Measurements from ENCODE around the gene CDH24. TPM values are rescaled to one million over a fixed set of nuclear protein-coding genes. Genes with fewer than 3 reads are reported as not detected.
A peak's percentile ranks its signal among the peaks of the same experiment; 100 is the strongest.

Gene CDH24
- total RNA-seq, 4 donors from 2014 or later: 0.36 to 1.7 (median 0.58) TPM

DNA sequence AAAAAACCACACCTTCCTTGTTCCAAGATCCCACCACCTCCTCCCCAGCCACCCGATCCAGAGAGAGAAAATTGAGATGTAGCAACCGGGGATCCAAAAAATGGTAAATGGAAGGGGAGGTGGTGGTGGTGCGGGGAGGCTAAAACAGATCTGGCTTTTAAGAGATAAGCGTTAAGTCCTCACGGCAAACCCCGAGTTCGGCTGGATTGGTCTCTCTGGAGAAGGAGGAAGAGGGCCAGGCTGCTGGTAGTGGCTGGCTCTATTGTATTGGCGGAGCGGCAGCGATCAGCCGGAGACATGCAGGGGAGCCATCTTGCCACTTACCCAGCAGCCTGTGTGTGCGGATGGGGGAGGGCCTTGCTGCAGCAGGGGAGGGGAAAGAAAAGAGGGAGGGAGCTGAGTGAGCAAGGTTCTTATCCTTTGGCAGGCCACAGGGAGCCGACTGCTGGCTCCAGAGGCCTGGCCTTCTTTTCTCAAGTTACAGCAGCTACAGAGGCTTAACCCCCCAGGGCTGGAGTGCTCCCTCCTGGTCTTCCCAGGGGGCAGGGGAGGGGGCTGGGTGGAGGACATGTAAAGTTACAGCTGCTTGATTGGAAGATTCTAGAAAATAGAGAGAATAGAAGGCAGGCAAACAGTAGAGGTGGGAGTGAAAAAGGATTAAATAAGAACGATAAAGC lies 14.1 kb upstream of the CDH24 start:
- Histone ChIP-seq H3K27ac (peak overlapping the region; percentile 88 to 95 (median 90)), H3K4me1 (peaks cover 25 to 32% of the 10 kb centered on the region in 2 donors), H3K4me3 (peak overlapping the region; percentile 68 to 81 (median 74)), H3K36me3 (peaks cover 0 to 62% of the 10 kb centered on the region in 2 donors), H3K9me3 (no peaks in the 10 kb centered on the region), H3K27me3 (no peaks in the 10 kb centered on the region)
- DNase-seq (peak; percentile 84 to 90), ATAC-seq (peak; percentile 92 to 93)
- intact Hi-C loops (cut with DNase I; ENCODE audit: low total_unique reads): loop anchor here (2.0 to 5.0 kb wide), 2 partner anchors 23 to 116 kb away; partner anchors contain the start of genes ACIN1 and C14orf119
- in situ Hi-C loops (cut with MboI; ENCODE audit: low sequenced_read_pairs in 4 of 4): no loop called here
- TF ChIP-seq POLR2A (IDR thresholded peaks at IDR 0.05) (peak; percentile 63 to 67), CTCF (IDR thresholded peaks at IDR 0.05 in 4 of 5, conservative IDR thresholded peaks at IDR 0.05 in 1 of 5) (no peak)

GRCh38 chr14:23070262-23071129 lies 13.2 kb upstream of the CDH24 start:
- DNase-seq (no peak), ATAC-seq (no peak)
- Histone ChIP-seq H3K36me3 (peaks cover 0 to 62% of the 10 kb centered on the region in 2 donors), H3K4me3 (peak overlapping the region; percentile 68 to 81 (median 74)), H3K27ac (peak overlapping the region; percentile 88 to 95 (median 90)), H3K9me3 (no peaks in the 10 kb centered on the region), H3K4me1 (peaks cover 25 to 32% of the 10 kb centered on the region in 2 donors), H3K27me3 (no peaks in the 10 kb centered on the region)
- intact Hi-C loops (cut with DNase I; ENCODE audit: low total_unique reads) (loop anchor here (2.0 to 5.0 kb wide), 2 partner anchors 24 to 117 kb away; partner anchors contain the start of genes ACIN1 and C14orf119), in situ Hi-C loops (cut with MboI; ENCODE audit: low sequenced_read_pairs in 4 of 4) (no loop called here)
- TF ChIP-seq POLR2A (IDR thresholded peaks at IDR 0.05) (no peak), CTCF (IDR thresholded peaks at IDR 0.05 in 4 of 5, conservative IDR thresholded peaks at IDR 0.05 in 1 of 5) (no peak)

DNA sequence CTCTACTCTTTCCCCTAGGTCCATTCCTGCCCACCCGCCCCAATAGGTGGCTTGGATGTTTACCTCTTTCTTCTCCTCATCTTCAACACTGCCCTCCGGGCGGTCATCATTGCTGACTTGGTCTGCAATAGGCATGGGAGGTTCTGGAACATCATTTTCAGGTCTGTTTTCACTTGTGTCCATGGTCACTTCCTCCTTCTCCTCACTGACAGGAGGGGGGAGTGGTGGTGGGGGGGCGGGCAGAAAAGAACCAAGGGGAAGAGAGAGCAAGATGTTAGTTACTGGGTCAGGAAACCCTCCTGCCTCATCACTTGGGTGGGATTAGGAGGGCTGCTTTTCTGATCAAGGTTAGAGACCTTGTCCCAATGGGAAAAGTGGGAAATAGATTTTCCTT lies 12.1 kb upstream of the CDH24 start:
- DNase-seq: no peak
- in situ Hi-C loops (cut with MboI; ENCODE audit: low sequenced_read_pairs in 4 of 4) (no loop called here), intact Hi-C loops (cut with DNase I; ENCODE audit: low total_unique reads) (no loop called here)
- Histone ChIP-seq H3K9me3 (no peaks in the 10 kb centered on the region), H3K4me3 (no peak overlapping the region), H3K4me1 (peaks cover 25 to 32% of the 10 kb centered on the region in 2 donors), H3K27me3 (no peaks in the 10 kb centered on the region), H3K36me3 (peaks cover 0 to 62% of the 10 kb centered on the region in 2 donors), H3K27ac (peak overlapping the region; percentile 45 to 95 (median 89))
- no peak for ATAC-seq
- no peak for TF ChIP-seq POLR2A (IDR thresholded peaks at IDR 0.05)
- TF ChIP-seq CTCF (IDR thresholded peaks at IDR 0.05 in 4 of 5, conservative IDR thresholded peaks at IDR 0.05 in 1 of 5): no peak

GRCh38 chr14:23068789-23069412 lies 11.6 kb upstream of the CDH24 start:
- H3K36me3 ChIP-seq: peaks cover 0 to 64% of the 10 kb centered on the region in 2 donors
- intact Hi-C loops (cut with DNase I; ENCODE audit: low total_unique reads): no loop called here
- peaks cover 25 to 32% of the 10 kb centered on the region in 2 donors for H3K4me1 ChIP-seq
- no peak overlapping the region for H3K4me3 ChIP-seq
- H3K9me3 ChIP-seq: no peaks in the 10 kb centered on the region
- H3K27ac ChIP-seq: peak overlapping the region; percentile 45 to 95 (median 89)
- H3K27me3 ChIP-seq: no peaks in the 10 kb centered on the region
- in situ Hi-C loops (cut with MboI; ENCODE audit: low sequenced_read_pairs in 4 of 4): no loop called here
- TF ChIP-seq POLR2A (IDR thresholded peaks at IDR 0.05): no peak
- peak; percentile 88 to 97 (median 95) for TF ChIP-seq CTCF (IDR thresholded peaks at IDR 0.05 in 4 of 5, conservative IDR thresholded peaks at IDR 0.05 in 1 of 5)
- peak; percentile 69 to 82 for DNase-seq
- peak; percentile 84 to 87 for ATAC-seq
